CD4-positive, alpha-beta T cell treated with Interleukin-1 beta for 1 hour (primary cell): ENCODE data around the gene ARSB.
"Not testable (repeated sequence)": the region's sequence is repeated elsewhere in the genome, so short reads cannot be mapped to it uniquely, and the experiment has no call there.

Source experiments
- DNase-seq, 2 donors: peaks; one replicate each; pipeline ENCODE4 v3.0.0-alpha.2; 2020 to 2022

ARSB gene

DNA sequence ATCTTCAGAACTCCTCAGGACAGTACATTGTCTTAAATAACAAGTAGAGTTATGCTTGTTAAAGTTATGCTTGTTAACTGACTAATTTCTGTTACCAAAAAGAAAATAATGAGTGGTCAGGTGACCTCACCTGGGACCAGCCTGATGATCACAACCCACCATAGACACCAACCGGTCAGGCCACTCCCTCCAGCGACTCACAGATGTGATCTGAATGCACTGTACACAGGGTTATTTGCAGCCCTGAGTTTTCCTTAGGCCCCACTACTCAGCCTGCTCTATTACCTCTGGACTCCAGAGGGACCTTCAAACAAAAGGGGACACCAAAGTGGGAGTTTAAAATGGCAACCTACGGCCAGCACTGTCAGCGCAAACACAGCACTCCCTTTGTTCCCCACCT lies 55.3 kb downstream of the ARSB start:
- no peak for DNase-seq

DNA sequence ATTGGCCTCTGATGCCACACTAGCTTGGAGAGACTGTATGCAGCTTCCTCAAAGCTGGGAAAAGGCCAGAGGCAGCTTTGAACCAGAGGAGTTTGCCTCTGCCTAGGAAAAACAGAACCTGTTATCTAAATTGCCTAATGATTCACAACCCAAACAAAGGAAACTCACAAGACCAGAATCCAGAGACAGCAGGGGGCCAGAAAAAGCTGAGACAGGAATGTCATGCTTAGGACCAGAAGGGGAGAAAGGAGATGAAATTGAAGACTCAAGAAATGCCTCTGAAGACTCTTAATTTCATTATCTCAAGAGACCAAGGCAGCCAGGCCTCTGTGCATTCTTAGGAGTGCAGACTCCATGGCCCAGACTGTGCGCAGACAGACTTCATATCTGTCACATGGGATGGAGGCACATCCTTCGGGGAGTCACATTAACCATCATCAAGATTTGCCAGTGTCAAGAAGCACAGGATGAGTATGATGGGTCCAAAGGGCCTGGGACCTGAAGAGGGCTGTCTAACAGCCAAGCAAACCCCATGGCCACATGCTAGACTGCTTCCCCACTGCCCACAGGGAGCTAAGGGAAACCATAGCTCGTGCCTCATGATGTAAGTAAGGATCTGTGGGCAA lies 57.3 kb downstream of the ARSB start:
- DNase-seq, result no peak

DNA sequence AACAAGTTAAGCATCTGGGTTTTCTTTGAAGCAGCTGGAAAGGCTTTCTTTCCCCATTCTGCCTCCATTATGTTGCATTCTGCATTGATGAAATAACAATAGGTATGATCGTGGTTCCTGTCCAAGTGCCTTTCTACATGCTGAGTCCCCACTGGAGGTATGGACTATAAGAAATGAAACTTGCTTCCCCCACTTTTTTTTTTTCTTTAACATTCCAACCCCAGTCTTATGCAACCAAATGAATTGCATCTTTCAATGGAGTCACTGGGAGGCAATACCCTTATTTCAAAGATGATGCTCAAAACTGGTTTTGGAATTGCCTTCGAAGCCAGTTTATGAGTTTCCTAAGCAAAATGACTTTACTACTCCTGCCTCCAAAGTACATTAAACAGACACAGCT lies 58.9 kb downstream of the ARSB start:
- no peak for DNase-seq

DNA sequence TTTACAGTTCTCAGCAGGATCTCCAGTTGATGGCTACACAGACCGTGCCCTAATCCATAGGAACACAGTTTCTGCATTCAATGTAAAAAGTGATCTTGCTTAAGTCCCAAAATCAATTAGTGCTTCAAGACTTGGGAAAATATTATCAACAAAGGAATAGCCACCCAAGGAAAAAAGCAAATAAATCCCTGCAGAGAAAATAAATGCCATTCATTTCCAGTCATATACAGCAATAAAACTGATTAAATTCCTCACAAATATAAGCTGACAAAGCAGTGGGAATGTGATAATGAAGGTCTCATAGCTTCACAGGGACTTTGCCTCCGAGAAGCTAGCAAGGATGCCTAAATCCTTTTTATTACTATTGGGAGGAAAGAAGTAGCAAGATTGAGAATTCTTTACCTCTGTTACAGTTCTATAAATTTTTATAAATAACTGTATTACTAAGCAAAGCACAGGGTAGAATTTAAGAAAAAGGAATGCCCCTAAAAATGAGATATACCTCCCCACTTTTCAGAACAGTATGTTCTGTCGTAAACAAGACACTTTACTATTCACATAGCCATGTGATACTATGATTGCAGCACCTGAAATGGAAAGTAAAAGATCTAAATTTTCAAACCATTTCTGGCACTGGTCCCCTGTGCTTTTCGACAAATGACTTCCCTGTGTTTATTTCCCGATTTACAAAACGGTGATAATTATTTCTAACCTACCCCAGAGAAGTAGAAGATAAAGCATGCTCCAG lies 59.8 kb downstream of the ARSB start:
- no peak for DNase-seq

DNA sequence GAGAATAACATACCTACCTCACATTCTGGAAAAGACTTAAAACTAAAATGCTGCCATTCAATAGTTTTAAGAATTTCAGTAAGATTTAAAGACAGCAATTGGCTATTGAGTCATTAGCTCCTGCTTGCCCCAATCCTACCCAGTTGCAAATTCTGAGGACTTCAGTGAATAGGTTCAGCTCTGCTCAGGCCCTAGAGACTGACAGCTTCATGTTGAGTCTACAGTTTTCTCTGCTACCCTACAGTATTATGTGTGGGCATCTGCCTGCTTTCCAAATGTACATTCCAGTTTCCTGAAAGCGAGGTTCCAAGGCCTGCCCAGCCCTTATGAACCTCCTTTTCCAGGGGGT lies 61.5 kb downstream of the ARSB start:
- DNase-seq, result no peak

DNA sequence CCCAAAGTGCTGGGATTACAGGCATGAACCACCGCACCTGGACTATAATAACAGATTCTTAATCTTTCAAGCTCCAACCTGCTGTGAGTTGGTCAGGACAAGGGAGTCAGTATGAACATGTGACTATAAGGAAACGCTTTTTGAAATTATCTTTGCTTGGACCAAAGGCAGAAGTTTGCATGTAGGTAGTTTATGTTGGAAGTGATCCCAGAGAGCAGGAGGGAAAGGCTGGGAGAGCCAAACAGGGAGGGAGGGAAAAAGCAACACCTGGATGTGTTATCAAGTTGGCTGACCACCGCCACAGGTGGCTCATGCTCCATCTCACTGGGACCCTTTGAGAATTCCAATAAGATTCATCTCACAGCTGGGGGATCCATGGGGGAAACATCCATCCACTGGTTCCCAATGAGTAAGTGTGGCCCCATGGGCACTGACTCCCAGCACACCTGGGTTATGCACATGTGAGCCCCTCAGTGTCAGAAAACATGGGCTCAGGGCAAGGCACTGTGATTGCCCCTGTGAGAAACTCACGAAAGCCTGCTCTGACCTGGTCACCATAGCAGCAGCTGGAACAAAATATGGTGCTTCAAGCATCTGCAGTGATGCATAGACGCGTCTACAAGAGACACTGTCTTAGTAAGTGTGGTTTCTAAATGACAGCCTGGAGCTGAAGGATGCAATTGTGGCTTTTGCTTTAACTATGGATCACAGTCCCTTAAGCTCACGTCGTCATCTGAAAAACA lies 62.1 kb downstream of the ARSB start:
- DNase-seq, result no peak

DNA sequence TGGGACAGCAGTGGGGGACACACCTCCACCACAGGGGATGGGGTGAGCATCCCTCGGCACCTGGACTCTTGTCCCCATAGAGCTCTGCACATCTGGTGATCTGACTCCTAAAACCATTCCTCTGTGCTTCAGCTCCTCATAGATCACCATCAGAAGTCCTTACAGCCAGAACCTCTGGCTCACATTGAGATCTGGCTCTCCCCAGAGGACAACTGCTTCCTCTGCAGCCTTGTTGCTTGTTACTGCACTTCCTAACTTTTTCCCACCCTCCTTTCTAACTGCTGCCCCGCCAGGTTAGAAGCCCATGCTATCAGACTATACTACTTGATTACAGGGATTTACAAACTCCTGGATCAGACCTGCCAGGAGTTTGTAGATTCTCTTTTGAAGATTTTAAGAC lies 64.5 kb downstream of the ARSB start:
- DNase-seq, result no peak

DNA sequence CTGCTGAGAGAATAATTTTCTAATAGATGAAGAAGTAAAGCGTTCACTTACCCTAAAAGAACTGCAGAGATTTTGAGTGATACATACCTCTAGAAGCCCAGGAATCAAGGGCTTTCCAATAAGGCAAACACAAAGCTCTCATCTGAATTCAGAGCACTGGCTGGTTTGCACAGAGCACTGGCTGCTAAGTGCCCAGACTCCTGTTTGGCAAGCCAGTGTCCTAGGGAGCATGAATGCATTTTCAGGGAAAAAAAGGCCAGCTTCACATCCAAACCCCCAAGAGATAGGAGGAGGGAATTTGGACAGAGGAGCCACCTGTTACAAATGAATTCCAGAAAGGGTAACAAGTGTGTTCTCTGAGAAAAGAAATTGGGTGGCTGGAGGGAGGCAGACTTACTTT lies 65.3 kb downstream of the ARSB start:
- DNase-seq, result no peak

DNA sequence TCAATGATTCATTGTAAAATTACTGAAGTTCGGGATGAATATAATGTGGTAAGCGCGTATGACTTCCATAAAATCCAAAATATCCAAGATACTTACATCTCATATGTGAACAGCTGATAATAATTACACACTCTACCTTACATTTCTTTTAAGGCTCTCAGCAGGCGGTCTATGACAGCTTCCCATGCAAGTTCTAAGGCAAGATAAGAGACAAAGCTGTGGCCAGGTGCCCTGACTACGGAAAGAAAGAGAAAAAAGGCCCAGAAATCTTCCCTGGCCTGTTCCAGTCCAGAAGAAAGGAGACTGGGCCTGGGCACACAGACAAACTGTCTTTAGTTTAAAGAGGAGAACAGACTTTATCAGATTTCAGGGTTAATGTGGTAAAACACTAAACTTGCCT lies 69.1 kb downstream of the ARSB start:
- DNase-seq, result no peak

DNA sequence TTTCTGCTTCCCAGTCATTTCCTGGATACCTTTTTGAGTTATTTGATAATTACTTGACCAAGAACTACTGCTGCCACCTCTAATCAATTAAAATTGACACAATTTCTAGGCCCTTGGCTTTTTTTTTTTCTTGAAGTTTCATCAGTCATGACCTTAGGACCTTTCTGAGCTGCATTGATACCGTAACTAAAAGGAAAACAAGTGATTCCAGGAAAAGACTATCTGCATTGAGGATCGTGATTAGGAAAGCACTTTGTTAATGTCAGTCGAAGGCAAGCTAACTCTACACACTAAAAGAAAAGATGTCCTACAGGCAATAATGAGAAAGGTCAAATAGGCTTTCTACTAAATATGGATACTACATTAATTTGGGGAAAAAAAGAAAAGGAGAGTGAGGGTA lies 69.9 kb downstream of the ARSB start:
- no peak for DNase-seq

DNA sequence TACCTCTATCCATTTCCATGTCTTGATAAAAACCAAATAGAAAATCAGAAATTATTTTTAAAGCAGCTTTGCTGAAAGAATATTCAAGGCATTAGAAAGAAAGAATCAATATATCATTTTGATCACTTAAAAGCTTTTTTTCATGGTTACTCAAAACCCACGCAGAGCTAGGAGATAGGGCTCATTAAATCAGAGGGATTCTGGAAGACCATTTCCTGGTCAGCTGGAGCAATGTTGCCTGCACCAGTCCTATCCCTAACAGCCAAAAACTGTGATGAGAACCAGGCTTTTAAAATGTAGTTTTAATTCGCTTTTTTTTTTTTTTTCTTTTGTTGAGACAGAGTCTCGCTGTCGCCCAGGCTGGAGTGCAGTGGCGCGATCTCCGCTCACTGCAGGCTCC lies 72.3 kb downstream of the ARSB start:
- DNase-seq, result no peak

DNA sequence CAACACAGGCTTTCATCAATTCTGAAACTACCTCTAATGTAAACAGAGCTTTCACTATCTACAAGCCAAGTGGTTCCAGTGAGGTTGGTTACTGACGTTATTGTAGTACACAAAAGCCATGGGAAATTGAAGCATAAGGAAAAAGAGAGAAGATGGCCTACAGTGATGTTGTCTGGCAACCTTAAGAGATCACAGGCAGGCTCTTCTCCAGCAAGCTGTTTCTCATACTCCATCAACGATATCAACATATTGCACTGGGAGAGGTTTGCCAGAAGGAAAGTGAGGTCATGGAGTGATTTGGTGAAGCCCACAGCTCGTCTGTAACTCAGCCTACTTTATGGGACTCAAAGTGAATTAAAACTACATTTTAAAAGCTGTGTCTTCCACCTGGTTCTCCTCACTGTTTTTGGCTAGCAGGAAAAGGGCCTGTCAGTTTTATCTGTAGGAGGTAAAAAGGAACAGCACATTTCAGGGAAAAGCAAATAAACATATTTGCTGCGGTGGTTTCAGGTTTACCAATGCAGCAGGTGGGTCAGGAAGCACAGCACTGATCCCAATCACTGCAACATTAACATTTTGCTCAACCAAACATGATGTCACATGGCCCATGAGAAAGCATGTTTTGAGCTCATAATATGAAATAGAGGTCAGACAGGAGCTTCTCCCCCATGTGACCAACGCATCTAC lies 72.9 kb downstream of the ARSB start:
- DNase-seq, result no peak

DNA sequence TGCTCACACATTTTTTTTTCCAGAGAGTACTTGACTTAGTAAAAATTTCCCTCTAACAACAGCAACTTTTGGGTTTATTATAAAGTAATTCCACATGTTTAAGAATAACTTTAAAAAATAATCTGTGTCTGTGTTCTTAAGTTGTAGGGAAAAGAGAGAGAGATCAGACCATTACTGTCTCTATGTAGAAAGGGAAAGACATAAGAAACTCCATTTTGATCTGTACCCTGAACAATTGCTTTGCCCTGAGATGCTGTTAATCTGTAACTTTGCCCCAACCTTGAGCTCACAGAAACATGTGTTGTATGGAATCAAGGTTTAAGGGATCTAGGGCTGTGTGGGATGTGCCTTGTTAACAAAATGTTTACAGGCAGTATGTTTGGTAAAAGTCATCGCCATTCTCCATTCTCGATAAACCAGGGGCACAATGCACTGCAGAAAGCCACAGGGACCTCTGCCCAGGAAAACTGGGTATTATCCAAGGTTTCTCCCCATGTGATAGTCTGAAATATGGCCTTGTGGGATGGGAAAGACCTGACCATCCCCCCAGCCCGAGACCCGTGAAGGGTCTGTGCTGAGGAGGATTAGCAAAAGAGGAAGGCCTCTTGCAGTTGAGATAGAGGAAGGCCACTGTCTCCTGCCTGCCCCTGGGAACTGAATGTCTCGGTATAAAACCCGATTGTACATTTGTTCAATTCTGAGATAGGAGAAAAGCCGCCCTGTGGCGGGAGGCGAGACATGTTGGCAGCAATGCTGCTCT lies 75.7 kb downstream of the ARSB start:
- not testable (repeated sequence) for DNase-seq

DNA sequence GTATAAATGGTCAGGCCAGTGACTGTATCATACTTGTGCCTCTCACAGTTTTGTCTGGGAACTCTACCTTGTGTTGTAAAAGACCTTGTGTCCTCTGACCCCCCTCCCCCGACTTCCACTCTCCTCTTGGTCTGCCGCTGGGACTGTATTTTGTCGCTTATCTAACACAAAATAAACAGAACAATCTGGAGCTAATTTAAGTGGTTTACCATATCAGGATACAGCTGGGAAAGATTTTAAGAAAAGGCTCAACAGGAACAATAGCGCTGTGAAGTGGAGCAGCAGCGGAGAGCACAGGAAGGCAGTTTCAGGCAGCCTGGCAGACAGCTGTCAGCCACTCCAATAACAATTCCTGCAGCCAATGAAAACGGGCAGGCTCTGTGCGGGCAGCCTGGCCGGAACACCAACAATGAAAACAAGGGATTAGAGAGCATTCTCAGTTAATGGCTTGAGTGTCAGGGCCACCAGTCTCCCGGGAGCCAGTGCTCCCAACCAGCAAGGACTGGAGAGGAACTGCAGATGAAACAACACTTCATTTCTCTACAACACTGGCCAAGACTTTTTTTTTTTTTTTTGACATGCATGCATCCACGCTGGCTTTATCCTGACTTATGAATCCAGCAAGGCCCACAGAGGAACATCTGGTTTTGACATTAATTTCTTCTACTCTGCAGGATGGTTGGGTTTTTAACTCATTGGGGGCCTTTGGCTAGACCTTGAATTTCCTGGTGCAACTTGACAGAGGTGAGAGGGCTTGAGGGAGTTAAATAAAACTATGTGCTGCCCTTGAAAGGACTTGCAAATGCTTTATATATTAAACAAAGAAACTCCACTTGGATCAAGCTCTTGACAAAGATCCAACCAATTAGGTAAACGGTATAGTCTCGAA lies 76.7 kb downstream of the ARSB start:
- no peak for DNase-seq

DNA sequence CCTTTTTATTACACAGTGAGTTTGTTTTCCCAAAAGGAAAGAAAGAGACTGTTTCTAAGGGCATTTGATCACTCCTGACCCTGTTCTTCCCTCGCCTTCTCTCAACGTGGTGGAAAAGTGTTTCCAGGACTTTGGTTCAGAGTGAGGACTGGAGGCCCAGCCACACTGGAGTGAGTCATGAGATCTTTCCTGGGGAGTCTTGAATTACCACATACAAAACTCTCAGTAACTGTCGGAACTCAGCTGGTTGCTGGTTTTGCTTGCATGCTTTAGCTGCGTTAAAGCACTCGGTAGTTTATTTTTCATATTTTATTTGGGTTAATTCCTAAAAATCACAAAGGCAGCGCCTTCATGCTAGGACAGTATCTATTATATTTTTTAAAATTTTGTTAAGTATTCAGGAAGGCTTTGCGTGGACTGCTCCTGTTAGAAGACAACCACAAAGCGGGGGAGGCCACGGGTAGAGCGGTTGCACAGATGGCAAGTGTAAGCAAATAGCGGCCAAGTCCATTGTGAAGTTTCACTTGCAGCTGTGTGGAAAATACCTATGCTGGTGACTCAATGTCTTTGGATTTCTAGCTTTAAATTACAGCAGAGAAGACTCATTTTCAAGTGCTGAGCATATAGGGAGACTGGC lies 77.7 kb downstream of the ARSB start:
- DNase-seq, result no peak

DNA sequence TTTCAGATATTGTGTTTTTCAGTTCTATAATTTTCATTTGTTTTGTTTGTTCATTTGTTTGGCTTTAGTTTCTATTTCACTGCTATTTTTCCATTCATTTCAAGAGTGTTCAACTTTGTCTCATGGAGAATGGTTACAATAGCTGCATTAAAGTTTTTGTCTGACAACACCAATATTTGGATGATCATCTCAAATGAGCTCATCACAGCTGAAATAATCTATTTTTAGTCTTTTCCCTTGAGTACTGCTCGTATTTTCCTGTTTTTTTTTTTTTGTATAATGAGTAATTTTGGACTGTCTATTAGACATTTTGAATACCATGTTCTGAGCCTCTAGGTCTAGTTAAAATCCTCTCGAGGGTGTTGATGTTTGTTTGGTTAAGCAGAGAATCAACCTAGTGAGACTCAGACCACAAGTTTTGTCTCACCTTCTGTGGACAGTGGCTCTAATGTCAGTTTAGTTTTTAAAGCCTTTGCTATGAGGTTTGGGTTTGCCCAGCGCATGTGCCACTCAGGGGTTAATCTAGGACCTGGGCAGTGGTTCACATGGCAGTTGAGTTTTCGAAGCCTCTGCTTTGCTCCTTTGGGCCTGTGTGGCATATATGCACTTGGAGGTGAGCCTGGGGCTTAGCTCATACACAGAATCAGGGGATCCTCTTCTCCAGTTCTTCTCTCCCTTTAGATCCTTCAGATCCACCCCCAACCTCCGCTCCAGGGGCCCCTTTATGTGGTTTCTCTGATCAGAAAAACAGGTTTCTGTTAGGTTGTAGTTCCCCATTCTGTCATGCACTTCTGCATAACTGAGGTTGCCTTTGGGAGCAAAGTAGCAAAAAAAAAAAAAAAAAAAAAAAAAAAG lies 79.8 kb downstream of the ARSB start:
- no peak for DNase-seq

DNA sequence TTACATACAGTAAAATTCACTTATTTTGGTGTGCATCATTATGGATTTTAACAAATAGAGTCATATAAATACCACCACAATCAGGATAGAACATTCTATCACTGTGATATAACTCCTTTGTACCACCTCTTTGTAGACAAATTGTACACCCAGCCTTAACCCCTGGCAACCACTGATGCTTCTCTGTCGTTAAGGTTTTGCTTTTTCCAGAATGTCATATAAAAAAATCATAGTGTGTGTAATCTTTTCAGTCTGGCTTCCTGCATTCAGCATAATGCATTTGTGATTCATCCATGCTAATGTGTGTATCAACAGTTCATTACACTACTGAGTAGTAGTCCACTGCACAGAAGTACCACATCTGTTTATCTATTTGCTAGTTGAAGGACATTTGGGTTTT lies 81.2 kb downstream of the ARSB start:
- DNase-seq, result no peak

DNA sequence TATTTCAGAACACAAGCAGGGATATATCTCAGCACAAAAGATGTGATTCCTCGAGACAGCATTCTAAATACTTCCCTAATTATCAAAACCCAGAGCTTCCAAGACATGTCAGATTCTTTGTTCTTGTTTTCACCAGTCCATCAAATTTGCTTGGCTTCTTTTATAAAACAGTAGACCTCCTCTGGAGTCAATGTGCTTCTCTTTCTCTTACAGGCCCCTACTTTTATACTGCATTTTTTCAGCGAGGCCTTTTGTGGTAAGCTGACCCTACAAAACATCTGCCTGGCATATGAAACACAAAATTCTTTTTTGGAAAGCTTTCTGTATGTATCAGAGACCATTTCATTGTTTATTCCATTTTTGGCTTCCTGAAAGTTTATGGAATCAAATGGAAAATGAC lies 81.8 kb downstream of the ARSB start:
- no peak for DNase-seq

DNA sequence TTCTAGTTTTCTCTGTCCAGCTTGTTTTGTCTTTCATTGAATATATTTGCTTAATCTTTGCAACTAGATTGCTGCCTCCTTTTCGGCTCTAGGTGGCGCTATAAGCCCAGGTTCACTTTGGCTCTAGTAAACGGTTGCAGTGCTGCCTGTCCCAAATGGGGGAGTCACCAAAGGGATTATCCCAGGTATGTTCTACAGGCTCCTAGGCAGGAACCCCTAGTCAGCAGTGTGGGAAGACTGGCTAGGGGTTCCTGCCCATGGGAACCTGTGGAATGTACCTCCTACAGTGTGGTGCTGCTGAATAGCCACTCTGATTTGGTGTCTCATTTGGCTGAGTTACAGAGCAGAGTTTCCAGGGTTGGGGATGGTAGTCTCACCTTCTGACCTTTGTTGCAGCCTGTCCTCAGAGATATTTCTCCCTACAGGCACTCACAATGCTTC lies 85.2 kb downstream of the ARSB start:
- peak in 1 of 2 donors; percentile 5 for DNase-seq

DNA sequence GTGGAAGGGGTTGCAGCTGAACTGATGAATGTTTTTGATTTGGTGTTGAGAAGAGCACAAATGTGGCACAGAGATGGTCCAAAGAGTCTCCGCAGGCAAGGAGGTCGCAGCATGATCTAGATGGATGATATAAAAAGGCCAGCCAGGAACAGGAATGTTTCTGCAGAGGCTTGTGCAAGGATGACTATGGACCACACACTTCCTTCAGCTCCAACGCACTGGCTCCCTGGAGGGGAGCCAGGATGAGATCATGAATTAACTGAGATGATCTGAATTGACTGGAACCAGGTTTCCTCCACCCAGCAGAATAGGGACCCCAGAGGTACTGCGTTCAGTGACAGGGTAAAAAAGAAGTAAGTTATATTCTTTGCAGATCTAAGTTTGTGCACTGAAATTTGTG lies 89.0 kb downstream of the ARSB start:
- no peak for DNase-seq
